ENCODE data around the gene LBHD2. TPM values are rescaled to one million over a fixed set of nuclear protein-coding genes. Genes with fewer than 3 reads are reported as not detected.

The LBHD2 gene
- total and polyA plus RNA-seq, 2 of the 13 experiments (the other 11 are each of a cell fraction or from before 2014, with no cell fraction given): 0.67 to 1.00 TPM

GRCh38 chr14:103097994-103098957 lies 14.3 kb downstream of the LBHD2 start (continued):
- 0 out of 2 replicates have a peak, but pooled peaks have one; percentile 36 for TF ChIP-seq ZKSCAN8 (CRISPR knock-in tag; IDR thresholded peaks at IDR 0.05; ENCODE audit: borderline replicate concordance)
- no peak for TF ChIP-seq ZNF362 (CRISPR knock-in tag; IDR thresholded peaks at IDR 0.05; ENCODE audit: borderline replicate concordance)
- TF ChIP-seq SRSF4 (IDR thresholded peaks at IDR 0.05; ENCODE audit: low read depth, low read length, poor library complexity, severe bottlenecking): no peak
- TF ChIP-seq AHR (CRISPR knock-in tag; IDR thresholded peaks at IDR 0.05): no peak
- no peak for TF ChIP-seq ZFP62 (CRISPR knock-in tag; IDR thresholded peaks at IDR 0.05)
- TF ChIP-seq, protein P1, sequence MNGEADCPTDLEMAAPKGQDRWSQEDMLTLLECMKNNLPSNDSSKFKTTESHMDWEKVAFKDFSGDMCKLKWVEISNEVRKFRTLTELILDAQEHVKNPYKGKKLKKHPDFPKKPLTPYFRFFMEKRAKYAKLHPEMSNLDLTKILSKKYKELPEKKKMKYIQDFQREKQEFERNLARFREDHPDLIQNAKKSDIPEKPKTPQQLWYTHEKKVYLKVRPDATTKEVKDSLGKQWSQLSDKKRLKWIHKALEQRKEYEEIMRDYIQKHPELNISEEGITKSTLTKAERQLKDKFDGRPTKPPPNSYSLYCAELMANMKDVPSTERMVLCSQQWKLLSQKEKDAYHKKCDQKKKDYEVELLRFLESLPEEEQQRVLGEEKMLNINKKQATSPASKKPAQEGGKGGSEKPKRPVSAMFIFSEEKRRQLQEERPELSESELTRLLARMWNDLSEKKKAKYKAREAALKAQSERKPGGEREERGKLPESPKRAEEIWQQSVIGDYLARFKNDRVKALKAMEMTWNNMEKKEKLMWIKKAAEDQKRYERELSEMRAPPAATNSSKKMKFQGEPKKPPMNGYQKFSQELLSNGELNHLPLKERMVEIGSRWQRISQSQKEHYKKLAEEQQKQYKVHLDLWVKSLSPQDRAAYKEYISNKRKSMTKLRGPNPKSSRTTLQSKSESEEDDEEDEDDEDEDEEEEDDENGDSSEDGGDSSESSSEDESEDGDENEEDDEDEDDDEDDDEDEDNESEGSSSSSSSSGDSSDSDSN (CRISPR knock-in tag; IDR thresholded peaks at IDR 0.05): no peak
- no peak for TF ChIP-seq ZNF431 (CRISPR knock-in tag; IDR thresholded peaks at IDR 0.05; ENCODE audit: borderline replicate concordance, low read depth)
- TF ChIP-seq RBAK (CRISPR knock-in tag; IDR thresholded peaks at IDR 0.05): no peak
- no peak for TF ChIP-seq POLR2AphosphoS2 (IDR thresholded peaks at IDR 0.05; ENCODE audit: low read depth, low read length)
- no peak for TF ChIP-seq ELF1 (CRISPR knock-in tag; IDR thresholded peaks at IDR 0.05)
- no peak for TF ChIP-seq SMARCC2 (IDR thresholded peaks at IDR 0.05)
- no peak for TF ChIP-seq SMARCE1 (IDR thresholded peaks at IDR 0.05; ENCODE audit: borderline replicate concordance)
- TF ChIP-seq ZSCAN31 (CRISPR knock-in tag; IDR thresholded peaks at IDR 0.05; ENCODE audit: low read depth): no peak
- no peak for TF ChIP-seq NFRKB (IDR thresholded peaks at IDR 0.05)
- TF ChIP-seq ZNF354B (CRISPR knock-in tag; IDR thresholded peaks at IDR 0.05): no peak
- TF ChIP-seq, protein P2, sequence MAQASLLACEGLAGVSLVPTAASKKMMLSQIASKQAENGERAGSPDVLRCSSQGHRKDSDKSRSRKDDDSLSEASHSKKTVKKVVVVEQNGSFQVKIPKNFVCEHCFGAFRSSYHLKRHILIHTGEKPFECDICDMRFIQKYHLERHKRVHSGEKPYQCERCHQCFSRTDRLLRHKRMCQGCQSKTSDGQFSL (CRISPR knock-in tag; IDR thresholded peaks at IDR 0.05): no peak
- TF ChIP-seq, protein P3, sequence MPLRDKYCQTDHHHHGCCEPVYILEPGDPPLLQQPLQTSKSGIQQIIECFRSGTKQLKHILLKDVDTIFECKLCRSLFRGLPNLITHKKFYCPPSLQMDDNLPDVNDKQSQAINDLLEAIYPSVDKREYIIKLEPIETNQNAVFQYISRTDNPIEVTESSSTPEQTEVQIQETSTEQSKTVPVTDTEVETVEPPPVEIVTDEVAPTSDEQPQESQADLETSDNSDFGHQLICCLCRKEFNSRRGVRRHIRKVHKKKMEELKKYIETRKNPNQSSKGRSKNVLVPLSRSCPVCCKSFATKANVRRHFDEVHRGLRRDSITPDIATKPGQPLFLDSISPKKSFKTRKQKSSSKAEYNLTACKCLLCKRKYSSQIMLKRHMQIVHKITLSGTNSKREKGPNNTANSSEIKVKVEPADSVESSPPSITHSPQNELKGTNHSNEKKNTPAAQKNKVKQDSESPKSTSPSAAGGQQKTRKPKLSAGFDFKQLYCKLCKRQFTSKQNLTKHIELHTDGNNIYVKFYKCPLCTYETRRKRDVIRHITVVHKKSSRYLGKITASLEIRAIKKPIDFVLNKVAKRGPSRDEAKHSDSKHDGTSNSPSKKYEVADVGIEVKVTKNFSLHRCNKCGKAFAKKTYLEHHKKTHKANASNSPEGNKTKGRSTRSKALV (CRISPR knock-in tag; IDR thresholded peaks at IDR 0.05): no peak
- no peak for TF ChIP-seq ZNF275 (CRISPR knock-in tag; IDR thresholded peaks at IDR 0.05; ENCODE audit: borderline replicate concordance)
- TF ChIP-seq, protein P4, sequence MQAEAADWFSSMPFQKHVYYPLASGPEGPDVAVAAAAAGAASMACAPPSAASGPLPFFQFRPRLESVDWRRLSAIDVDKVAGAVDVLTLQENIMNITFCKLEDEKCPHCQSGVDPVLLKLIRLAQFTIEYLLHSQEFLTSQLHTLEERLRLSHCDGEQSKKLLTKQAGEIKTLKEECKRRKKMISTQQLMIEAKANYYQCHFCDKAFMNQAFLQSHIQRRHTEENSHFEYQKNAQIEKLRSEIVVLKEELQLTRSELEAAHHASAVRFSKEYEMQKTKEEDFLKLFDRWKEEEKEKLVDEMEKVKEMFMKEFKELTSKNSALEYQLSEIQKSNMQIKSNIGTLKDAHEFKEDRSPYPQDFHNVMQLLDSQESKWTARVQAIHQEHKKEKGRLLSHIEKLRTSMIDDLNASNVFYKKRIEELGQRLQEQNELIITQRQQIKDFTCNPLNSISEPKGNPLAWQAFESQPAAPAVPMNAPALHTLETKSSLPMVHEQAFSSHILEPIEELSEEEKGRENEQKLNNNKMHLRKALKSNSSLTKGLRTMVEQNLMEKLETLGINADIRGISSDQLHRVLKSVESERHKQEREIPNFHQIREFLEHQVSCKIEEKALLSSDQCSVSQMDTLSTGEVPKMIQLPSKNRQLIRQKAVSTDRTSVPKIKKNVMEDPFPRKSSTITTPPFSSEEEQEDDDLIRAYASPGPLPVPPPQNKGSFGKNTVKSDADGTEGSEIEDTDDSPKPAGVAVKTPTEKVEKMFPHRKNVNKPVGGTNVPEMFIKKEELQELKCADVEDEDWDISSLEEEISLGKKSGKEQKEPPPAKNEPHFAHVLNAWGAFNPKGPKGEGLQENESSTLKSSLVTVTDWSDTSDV (CRISPR knock-in tag; IDR thresholded peaks at IDR 0.05): no peak
